GM12878 (cell line): Measurements from ENCODE around the gene ACSF3. TPM values are rescaled to one million over a fixed set of nuclear protein-coding genes. Genes with fewer than 3 reads are reported as not detected.

Experiments
- ATAC-seq: fragments of 200-7000 bp; cut with Tn5 transposase; 3 replicates; pipeline ENCODE4 v1.9.1; 2020; ENCODE audit warnings: mild to moderate bottlenecking, moderate library complexity
- BruUV-seq: library from RNA; stranded (reverse); fragments of 400-500 nt; replicated peaks from 2 replicates; lab custom pipeline; 2021; lab: Mats Ljungman, UMichigan
- CTCF ChIA-PET: fragments of 300-600 bp; sonication (Branson Sonifier 250); formaldehyde crosslinking; extraction: SDS; loops from one replicate; lab custom pipeline; 2021; ENCODE audit warnings: inconsistent platforms; lab: Yijun Ruan, JAX
- POLR2A ChIA-PET: fragments of 350-600 bp; formaldehyde crosslinking; extraction: SDS; loops from one replicate; lab custom pipeline; 2021; ENCODE audit warnings: inconsistent platforms; lab: Charles Lee
- RAD21 ChIA-PET: fragments of 300-600 bp; sonication (Branson Sonifier 250); formaldehyde crosslinking; loops from one replicate; lab custom pipeline; 2023; ENCODE audit warnings: antibody characterized with exemption; ENCODE audit not compliant: unreplicated experiment; lab: Charles Lee
- SMC1A ChIA-PET: fragments of 300-600 bp; sonication (Branson Sonifier 250); formaldehyde crosslinking; loops from one replicate; lab custom pipeline; 2023; ENCODE audit not compliant: unreplicated experiment, uncharacterized antibody; lab: Charles Lee
- DNase-seq: peaks from one replicate; pipeline ENCODE4 v3.0.0-alpha.2; 2011; ENCODE audit warnings: low read depth, low spot score
- FAIRE-seq: peaks from 3 replicates; lab custom pipeline; 2011; peaks lifted over from hg19 to GRCh38; lab: Jason Lieb, UNC
- H2AFZ ChIP-seq: 2 replicates; pipeline ENCODE4 v1.6.0; 2011; ENCODE audit warnings: low read depth, low read length, control low read depth; ENCODE audit not compliant: control insufficient read depth
- H3K27ac ChIP-seq: 2 replicates; pipeline ENCODE4 v1.5.1; 2011; ENCODE audit warnings: control low read depth; ENCODE audit not compliant: control insufficient read depth, insufficient read depth
- H3K27me3 ChIP-seq, 2 experiments: replicated peaks in 1 of 2; 2 replicates each; pipeline versions ENCODE4 v1.6.0 to v1.6.1; 2011; ENCODE audit warnings: low read length in 1 of 2; ENCODE audit not compliant: control insufficient read depth in 2 of 2, insufficient read depth in 2 of 2
- H3K36me3 ChIP-seq, 2 experiments: 2 replicates each; pipeline ENCODE4 v1.5.1; 2011; ENCODE audit warnings: low read length in 1 of 2; ENCODE audit not compliant: control insufficient read depth in 2 of 2, insufficient read depth in 2 of 2
- H3K4me1 ChIP-seq: 2 replicates; pipeline ENCODE4 v1.6.1; 2011; ENCODE audit warnings: mild to moderate bottlenecking, low read length, moderate library complexity, mixed read lengths; ENCODE audit not compliant: control insufficient read depth, insufficient read depth
- H3K4me2 ChIP-seq: 2 replicates; pipeline ENCODE4 v1.6.0; 2011; ENCODE audit warnings: control low read depth; ENCODE audit not compliant: control insufficient read depth, insufficient read depth
- H3K4me3 ChIP-seq: fragments of 200-600 bp; sonication (generic); 2 replicates; pipeline ENCODE4 v1.5.1; 2016
- H3K79me2 ChIP-seq: 2 replicates; pipeline ENCODE4 v1.6.0; 2011; ENCODE audit warnings: low read length; ENCODE audit not compliant: control insufficient read depth, insufficient read depth
- H3K9ac ChIP-seq: 2 replicates; pipeline ENCODE4 v1.8.0; 2011; ENCODE audit warnings: low read length, control low read depth, mixed read lengths; ENCODE audit not compliant: control insufficient read depth, insufficient read depth
- H3K9me3 ChIP-seq: replicated peaks from 3 replicates; pipeline ENCODE4 v1.5.1; 2011; ENCODE audit warnings: mild to moderate bottlenecking, low read length; ENCODE audit not compliant: control insufficient read depth, insufficient read depth
- H4K20me1 ChIP-seq: 2 replicates; pipeline ENCODE4 v1.6.0; 2011; ENCODE audit not compliant: control insufficient read depth, insufficient read depth
- NR2C1 ChIP-seq: fragments of 450-650 bp; IDR thresholded peaks from 2 replicates; pipeline ENCODE4 v1.6.1; 2017; ENCODE audit warnings: antibody characterized with exemption, mild to moderate bottlenecking, moderate library complexity
- STAT3 ChIP-seq: IDR thresholded peaks from 2 replicates; pipeline ENCODE4 v1.6.1; 2011; ENCODE audit warnings: low read depth, low read length, improper control_type of control experiment
- SUZ12 ChIP-seq: fragments of 200-600 bp; sonication (generic); IDR thresholded peaks from one replicate; pipeline ENCODE4 v1.6.1; 2018; ENCODE audit warnings: antibody characterized with exemption, mild to moderate bottlenecking; ENCODE audit not compliant: unreplicated experiment
- YBX1 ChIP-seq: fragments of 450-650 bp; IDR thresholded peaks from 2 replicates; pipeline ENCODE4 v1.6.1; 2016; ENCODE audit warnings: antibody characterized with exemption
- WGBS: methylation state at CpG from one replicate; pipeline ENCODE4 v1.1.6; 2016; ENCODE audit warnings: low lambda C conversion rate; ENCODE audit not compliant: insufficient replicate concordance, insufficient coverage; ENCODE audit errors: missing lambda C conversion rate; 5-methylcytosine and 5-hydroxymethylcytosine counted together
- in situ Hi-C: fragments of 300-500 bp; cut with MboI; formaldehyde crosslinking; loops from 9 replicates; pipeline ENCODE4 v1.14.3; 2018; ENCODE audit warnings: mixed read lengths
- intact Hi-C: fragments of 100-400 bp; cut with micrococcal nuclease; formaldehyde crosslinking; loops from one replicate; pipeline ENCODE4 v1.14.2; 2022; ENCODE audit not compliant: unreplicated experiment
- polyA plus RNA-seq, 11 experiments: library from polyadenylated mRNA; depleted of rRNA in 4 of 11; unstranded in 6 of 11; stranded (reverse) in 5 of 11; fragments of >200 nt; fragmentation: Nextera tagmentation in 4 of 11; fragmentation: Illumina TruSeq in 1 of 11; extraction: Ambion mirVana in 4 of 11; extraction: Trizol in 1 of 11; gene quantifications; 1 replicate in 1 of 11; 2 replicates in 10 of 11; pipeline versions ENCODE4 v1.2.1 to v1.2.3, GENCODE V29; 2011 to 2016; ENCODE audit warnings: inconsistent platforms in 2 of 11, missing spikeins in 2 of 11, low read depth in 1 of 11
- total RNA-seq, 4 experiments: library from RNA; depleted of rRNA in 3 of 4; stranded (reverse); fragments of >200 nt in 3 of 4; fragmentation: Illumina TruSeq in 1 of 4; extraction: Trizol in 1 of 4; gene quantifications; 2 replicates each; pipeline versions ENCODE4 v1.2.1 to v1.2.3, GENCODE V29; 2013 to 2021

Gene ACSF3
- total and polyA plus RNA-seq, 10 of the 15 experiments (the other 5 are each of a cell fraction or from before 2014, with no cell fraction given) = 1.0 to 44.4 (median 25.8) TPM

DNA sequence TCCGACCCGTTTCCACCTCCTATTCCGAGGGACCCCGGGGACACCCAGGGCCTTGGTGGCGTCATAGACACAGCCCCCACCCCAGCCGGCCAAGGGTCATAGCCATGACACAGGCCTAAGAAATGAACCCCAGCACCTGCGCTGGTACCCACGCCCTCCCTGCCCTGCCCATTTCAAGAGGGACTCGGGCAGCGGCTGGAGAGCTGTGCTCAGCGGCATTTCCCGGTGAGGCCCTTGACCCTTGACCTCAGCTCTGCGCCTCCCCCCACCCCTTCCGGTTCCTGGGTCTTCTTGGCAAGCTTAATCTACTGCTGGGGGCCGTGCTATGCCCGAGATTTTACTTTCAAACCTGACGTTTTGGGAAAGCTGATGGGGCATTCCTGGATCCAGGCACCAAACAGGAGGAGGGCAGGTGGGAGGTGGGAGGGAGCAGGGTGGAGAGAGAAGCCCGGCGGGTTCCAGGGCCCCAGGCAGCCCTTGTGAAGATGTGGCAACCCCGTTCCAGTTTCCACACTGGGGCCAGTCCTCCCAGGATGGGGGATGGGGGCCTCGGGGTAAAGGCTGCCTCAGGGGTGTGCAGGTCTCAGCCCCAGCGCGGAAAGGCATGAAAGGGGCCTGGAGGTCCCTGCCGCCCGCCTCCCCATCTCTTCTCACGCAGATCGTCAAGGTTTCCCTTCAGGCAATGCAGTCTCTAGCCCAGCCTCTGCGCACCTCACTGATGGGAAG, 106.6 kb downstream of the ACSF3 start, which contains the start of gene SLC22A31:
Gene SLC22A31 (minus strand): TSS at position 414 of the 726 bp plus-strand sequence. CDS start 36 bp downstream, at position 378.
- RAD21 ChIA-PET = interaction anchor here (0.7 kb wide), 1 partner anchor 122 kb away, joined by 3 read pairs; no protein-coding TSS in a partner anchor
- no peak within 1 kb of the TSS for H3K27ac ChIP-seq
- peaks cover 3% of the 10 kb centered on the region; the same call in 1 of the 3 replicates for H3K9me3 ChIP-seq
- FAIRE-seq (no peak), ATAC-seq (no peak; the same call in 2 of the 3 replicates), DNase-seq (no peak)
- H3K4me3 ChIP-seq = no peak within 1 kb of the TSS
- SMC1A ChIA-PET = no interaction called here
- H3K4me2 ChIP-seq = no peak within 1 kb of the TSS
- no TSS peak for BruUV-seq
- H3K4me1 ChIP-seq = no peaks in the 10 kb centered on the region
- no peaks in the 10 kb centered on the region for H3K79me2 ChIP-seq
- TF ChIP-seq NR2C1 (peak; percentile 68), STAT3 (no peak)
- CTCF ChIA-PET = no interaction called here
- H4K20me1 ChIP-seq = no peaks in the 10 kb centered on the region
- WGBS = 34% methylated on average over 28 of the region's 28 CpGs
- no peak within 1 kb of the TSS for H2AFZ ChIP-seq
- no peaks in the 10 kb centered on the region for H3K36me3 ChIP-seq
- POLR2A ChIA-PET = no interaction called here
- in situ Hi-C loops (no loop called here), intact Hi-C loops (no loop called here)
- peaks cover 3 to 9% of the 10 kb centered on the region in 2 experiments; a peak in 3 of 4 replicates for H3K27me3 ChIP-seq
- no peak within 1 kb of the TSS for H3K9ac ChIP-seq

DNA sequence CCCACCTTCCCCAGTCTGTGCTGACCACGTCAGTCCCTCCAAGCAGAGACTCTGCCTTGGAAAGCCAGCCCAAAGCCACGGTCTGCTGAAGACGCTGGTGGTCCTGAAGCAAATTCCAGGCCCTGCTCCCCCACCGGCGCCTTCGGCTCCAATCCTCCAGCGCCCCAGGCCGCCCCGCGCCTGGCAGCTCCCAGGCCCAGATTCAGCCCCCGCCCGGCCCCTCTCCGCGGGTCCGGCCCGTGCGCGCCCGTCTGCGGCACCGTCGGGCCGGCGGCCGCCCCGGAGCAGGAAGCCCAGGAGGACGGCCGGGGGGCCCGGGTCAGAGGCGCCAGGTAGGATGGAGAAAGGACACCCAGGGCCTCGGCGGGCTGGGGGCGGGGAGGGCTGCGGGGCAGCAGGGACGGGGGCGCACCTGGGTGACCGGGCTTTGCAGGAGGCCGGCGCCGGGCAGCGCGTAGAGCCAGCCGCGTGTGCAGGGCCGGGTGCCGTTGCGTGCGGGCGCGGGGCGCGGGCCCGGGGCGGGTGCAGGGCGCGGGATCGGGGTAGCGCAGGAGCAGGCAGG, 107.3 kb downstream of the ACSF3 start:
- FAIRE-seq (no peak), ATAC-seq (no peak), DNase-seq (no peak)
- no peaks in the 10 kb centered on the region for H3K36me3 ChIP-seq
- CTCF ChIA-PET = no interaction called here
- POLR2A ChIA-PET = no interaction called here
- peaks cover 3% of the 10 kb centered on the region; the same call in 1 of the 3 replicates for H3K9me3 ChIP-seq
- H4K20me1 ChIP-seq = no peaks in the 10 kb centered on the region
- WGBS = 54% methylated on average over 9 of the region's 58 CpGs
- H3K4me3 ChIP-seq = no peak overlapping the region
- SMC1A ChIA-PET = no interaction called here
- H3K79me2 ChIP-seq = no peaks in the 10 kb centered on the region
- H3K27me3 ChIP-seq = peaks cover 3 to 9% of the 10 kb centered on the region in 2 experiments; a peak in 3 of 4 replicates
- H3K27ac ChIP-seq = no peak overlapping the region
- no TSS peak for BruUV-seq
- H3K4me2 ChIP-seq = no peak overlapping the region
- TF ChIP-seq YBX1 (no peak), SUZ12 (peak; percentile 30)
- in situ Hi-C loops (no loop called here), intact Hi-C loops (no loop called here)
- no peak overlapping the region for H3K9ac ChIP-seq
- H2AFZ ChIP-seq = no peak overlapping the region
- no peaks in the 10 kb centered on the region for H3K4me1 ChIP-seq
- RAD21 ChIA-PET = no interaction called here
